Measurements from ENCODE around the gene BCAS3. TPM values are rescaled to one million over a fixed set of nuclear protein-coding genes. Genes with fewer than 3 reads are reported as not detected.
A peak's percentile ranks its signal among the peaks of the same experiment; 100 is the strongest.

The BCAS3 gene
- total RNA-seq, 2 experiments from 2014 or later, result 13.7 to 25.8 TPM

GRCh38 chr17:61399131-61400065, 721.7 kb downstream of the BCAS3 start, which contains the start of gene TBX2:
TSS of gene TBX2 (plus strand) at chr17:61399843. CDS start at chr17:61400177, 334 bp downstream.
- H3K9me3 Mint-ChIP-seq (ENCODE audit: low read depth), result no peaks in the 10 kb centered on the region
- CTCF ChIA-PET, result interaction anchor here (1.0 to 2.9 kb wide), 6 partner anchors 8 to 427 kb away, joined by 3 to 10 read pairs (median 4); no protein-coding TSS in a partner anchor
- no peaks in the 10 kb centered on the region for H3K36me3 Mint-ChIP-seq
- H3K4me3 Mint-ChIP-seq, result peak within 1 kb of the TSS; percentile 62
- no peak for DNase-seq
- peaks cover 75% of the 10 kb centered on the region for H3K27me3 Mint-ChIP-seq
- peaks cover 30% of the 10 kb centered on the region for H3K4me1 Mint-ChIP-seq
- ATAC-seq, result no peak
- peak within 1 kb of the TSS; percentile 68 for H3K27ac Mint-ChIP-seq

- ATAC-seq (no peak), DNase-seq (no peak)
- Mint-ChIP-seq H3K36me3 (no peaks in the 10 kb centered on the region), H3K27me3 (peaks cover 71% of the 10 kb centered on the region), H3K27ac (no peak overlapping the region), H3K9me3 (ENCODE audit: low read depth) (no peaks in the 10 kb centered on the region), H3K4me1 (peaks cover 30% of the 10 kb centered on the region), H3K4me3 (peak overlapping the region; percentile 42)
- CTCF ChIA-PET, result interaction anchor here (1.0 to 1.8 kb wide), 3 partner anchors 9 to 428 kb away, joined by 4 to 7 read pairs (median 4); no protein-coding TSS in a partner anchor
Observed at GRCh38 chr17:61400066-61400716, 722.5 kb downstream of the BCAS3 start.

- H3K4me1 Mint-ChIP-seq, result peaks cover 30% of the 10 kb centered on the region
- CTCF ChIA-PET, result interaction anchor here (1.0 to 1.8 kb wide), 2 partner anchors 9 to 11 kb away, joined by 4 to 7 read pairs; no protein-coding TSS in a partner anchor
- peaks cover 66% of the 10 kb centered on the region for H3K27me3 Mint-ChIP-seq
- no peaks in the 10 kb centered on the region for H3K36me3 Mint-ChIP-seq
- no peaks in the 10 kb centered on the region for H3K9me3 Mint-ChIP-seq (ENCODE audit: low read depth)
- peak overlapping the region; percentile 40 for H3K27ac Mint-ChIP-seq
- ATAC-seq (no peak), DNase-seq (no peak)
- peak overlapping the region; percentile 42 for H3K4me3 Mint-ChIP-seq
Observed at GRCh38 chr17:61400717-61401388, 723.2 kb downstream of the BCAS3 start.

DNA sequence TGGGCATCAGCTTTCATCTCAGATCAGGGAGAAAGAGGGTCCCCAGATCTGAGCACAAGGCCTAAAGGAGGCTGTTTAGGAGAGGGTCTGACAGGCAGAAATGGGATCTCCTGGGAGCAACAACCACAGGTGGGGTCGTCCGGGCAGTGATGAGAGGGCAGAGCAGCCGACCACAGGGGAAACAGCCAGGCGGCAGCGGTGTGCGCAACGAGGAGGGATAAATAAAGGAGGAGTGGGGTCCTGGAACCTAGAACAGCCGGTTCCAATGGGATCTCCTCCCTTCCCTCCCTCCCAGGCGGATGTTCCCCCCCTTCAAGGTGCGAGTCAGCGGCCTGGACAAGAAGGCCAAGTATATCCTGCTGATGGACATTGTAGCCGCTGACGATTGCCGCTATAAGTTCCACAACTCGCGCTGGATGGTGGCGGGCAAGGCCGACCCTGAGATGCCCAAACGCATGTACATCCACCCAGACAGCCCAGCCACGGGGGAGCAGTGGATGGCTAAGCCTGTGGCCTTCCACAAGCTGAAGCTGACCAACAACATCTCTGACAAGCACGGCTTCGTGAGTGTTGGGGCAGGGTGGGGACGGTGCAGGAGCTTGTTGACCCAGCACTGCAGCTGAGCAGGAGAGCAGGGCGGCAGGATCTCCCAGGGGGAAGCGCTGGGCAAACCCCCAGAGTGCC, 723.9 kb downstream of the BCAS3 start:
- H3K4me3 Mint-ChIP-seq, result peak overlapping the region; percentile 42
- H3K27ac Mint-ChIP-seq, result no peak overlapping the region
- no peak for ATAC-seq
- CTCF ChIA-PET, result interaction anchor here (1.0 to 1.8 kb wide), 2 partner anchors 8 to 13 kb away, joined by 3 to 7 read pairs; no protein-coding TSS in a partner anchor
- H3K9me3 Mint-ChIP-seq (ENCODE audit: low read depth), result no peaks in the 10 kb centered on the region
- H3K36me3 Mint-ChIP-seq, result no peaks in the 10 kb centered on the region
- peaks cover 30% of the 10 kb centered on the region for H3K4me1 Mint-ChIP-seq
- H3K27me3 Mint-ChIP-seq, result peaks cover 70% of the 10 kb centered on the region
- no peak for DNase-seq

GRCh38 chr17:61402073-61402541, 724.5 kb downstream of the BCAS3 start:
- no peaks in the 10 kb centered on the region for H3K36me3 Mint-ChIP-seq
- no peak overlapping the region for H3K27ac Mint-ChIP-seq
- peak overlapping the region; percentile 57 for H3K4me3 Mint-ChIP-seq
- peaks cover 30% of the 10 kb centered on the region for H3K4me1 Mint-ChIP-seq
- no peak for DNase-seq
- H3K9me3 Mint-ChIP-seq (ENCODE audit: low read depth), result no peaks in the 10 kb centered on the region
- CTCF ChIA-PET, result interaction anchor here (0.9 to 1.0 kb wide), 2 partner anchors 10 to 13 kb away, joined by 3 read pairs; no protein-coding TSS in a partner anchor
- H3K27me3 Mint-ChIP-seq, result peaks cover 73% of the 10 kb centered on the region
- no peak for ATAC-seq

DNA sequence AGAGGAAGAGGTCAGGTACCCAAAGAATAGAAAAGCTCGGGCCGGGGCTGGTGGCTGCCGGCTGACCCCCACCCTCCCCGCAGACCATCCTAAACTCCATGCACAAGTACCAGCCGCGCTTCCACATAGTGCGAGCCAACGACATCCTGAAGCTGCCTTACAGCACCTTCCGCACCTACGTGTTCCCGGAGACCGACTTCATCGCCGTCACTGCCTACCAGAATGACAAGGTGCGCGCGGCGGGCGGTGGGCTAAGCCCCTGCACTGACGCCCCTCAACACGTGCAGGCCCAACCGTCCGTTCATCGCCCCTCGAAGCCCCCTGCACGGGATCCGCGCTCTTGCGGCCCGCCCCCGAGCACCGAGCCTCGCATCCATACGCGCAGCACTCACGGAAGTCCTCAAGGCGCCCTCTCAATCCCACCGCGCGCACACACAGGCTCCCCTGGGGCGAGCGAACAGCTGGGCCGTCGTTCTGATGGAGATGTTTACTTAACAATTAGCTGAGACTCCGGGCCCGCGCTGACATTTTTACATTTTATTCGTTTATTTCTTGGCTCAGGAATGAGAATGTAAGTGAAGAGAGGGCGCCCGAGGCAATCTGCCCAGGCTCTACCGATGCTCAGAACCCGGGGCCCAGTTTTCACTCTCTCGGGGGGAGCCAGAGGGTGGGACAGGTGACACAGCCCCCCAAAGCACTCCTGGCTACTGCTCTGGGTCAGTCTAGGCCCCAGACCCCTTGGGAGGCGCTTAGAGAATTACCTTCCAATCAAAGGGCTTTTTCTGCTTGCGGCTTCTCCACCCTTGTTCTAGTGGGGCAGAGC, 725.5 kb downstream of the BCAS3 start:
- H3K4me1 Mint-ChIP-seq, result peaks cover 27% of the 10 kb centered on the region
- no peaks in the 10 kb centered on the region for H3K36me3 Mint-ChIP-seq
- H3K27me3 Mint-ChIP-seq, result peaks cover 75% of the 10 kb centered on the region
- no peaks in the 10 kb centered on the region for H3K9me3 Mint-ChIP-seq (ENCODE audit: low read depth)
- H3K4me3 Mint-ChIP-seq, result peak overlapping the region; percentile 57
- H3K27ac Mint-ChIP-seq, result peak overlapping the region; percentile 43
- ATAC-seq (peak; percentile 34), DNase-seq (no peak)
- CTCF ChIA-PET, result interaction anchor here (0.9 kb wide), 1 partner anchor 9 kb away, joined by 3 read pairs; no protein-coding TSS in a partner anchor

DNA sequence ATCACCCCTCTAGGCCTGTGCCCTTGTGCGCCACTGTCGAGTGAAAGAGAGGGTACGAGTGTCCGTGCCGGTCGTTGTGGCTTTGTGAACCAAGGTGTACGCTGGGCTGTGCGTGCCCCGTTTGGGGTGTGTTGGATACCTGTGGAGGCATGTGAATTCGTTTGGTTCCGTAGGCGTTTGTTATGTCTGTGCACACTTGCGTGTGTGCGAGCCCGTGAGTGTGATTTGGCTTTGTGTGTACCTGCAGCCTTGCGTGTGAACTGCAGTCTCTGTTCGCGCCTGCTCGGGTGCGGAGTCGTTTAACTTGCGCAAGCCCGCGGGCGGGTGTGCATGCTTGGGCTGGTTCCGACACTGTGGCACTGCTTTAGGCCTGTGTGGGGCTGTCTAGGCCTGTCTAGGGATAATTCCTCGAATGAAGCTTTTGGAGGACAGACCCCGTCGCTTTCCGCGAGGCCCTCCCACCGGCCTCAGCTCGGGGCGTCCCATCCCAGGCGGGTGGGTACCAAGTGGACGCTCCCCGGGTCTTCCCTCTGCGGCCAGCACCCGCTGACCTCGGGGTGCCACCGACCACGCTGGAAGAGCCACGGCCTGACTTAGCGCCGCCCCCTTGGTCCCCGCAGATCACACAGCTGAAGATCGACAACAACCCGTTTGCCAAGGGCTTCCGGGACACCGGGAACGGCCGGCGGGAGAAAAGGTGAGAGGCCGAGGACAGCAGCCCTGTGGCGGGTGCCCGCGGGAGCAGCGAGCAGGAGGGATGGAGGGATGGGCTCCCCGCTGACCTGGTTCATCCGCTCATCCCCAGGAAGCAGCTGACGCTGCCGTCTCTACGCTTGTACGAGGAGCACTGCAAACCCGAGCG, 726.4 kb downstream of the BCAS3 start:
- Mint-ChIP-seq H3K4me3 (peak overlapping the region; percentile 24), H3K27me3 (peaks cover 75% of the 10 kb centered on the region), H3K27ac (peak overlapping the region; percentile 43), H3K4me1 (peaks cover 25% of the 10 kb centered on the region), H3K9me3 (ENCODE audit: low read depth) (no peaks in the 10 kb centered on the region), H3K36me3 (no peaks in the 10 kb centered on the region)
- no peak for ATAC-seq
- DNase-seq, result no peak
- CTCF ChIA-PET, result no interaction called here

- peaks cover 25% of the 10 kb centered on the region for H3K4me1 Mint-ChIP-seq
- peaks cover 76% of the 10 kb centered on the region for H3K27me3 Mint-ChIP-seq
- no peak overlapping the region for H3K27ac Mint-ChIP-seq
- CTCF ChIA-PET, result interaction anchor here (1.6 kb wide), 1 partner anchor 433 kb away, joined by 4 read pairs; no protein-coding TSS in a partner anchor
- no peaks in the 10 kb centered on the region for H3K9me3 Mint-ChIP-seq (ENCODE audit: low read depth)
- ATAC-seq, result no peak
- no peak for DNase-seq
- no peak overlapping the region for H3K4me3 Mint-ChIP-seq
- H3K36me3 Mint-ChIP-seq, result no peaks in the 10 kb centered on the region
Observed at GRCh38 chr17:61404663-61404912, 726.9 kb downstream of the BCAS3 start.

GRCh38 chr17:61404913-61405685, 727.4 kb downstream of the BCAS3 start:
- CTCF ChIA-PET, result interaction anchor here (1.6 kb wide), 1 partner anchor 434 kb away, joined by 4 read pairs; no protein-coding TSS in a partner anchor
- Mint-ChIP-seq H3K4me3 (no peak overlapping the region), H3K27ac (no peak overlapping the region), H3K4me1 (peaks cover 29% of the 10 kb centered on the region), H3K27me3 (peaks cover 79% of the 10 kb centered on the region), H3K9me3 (ENCODE audit: low read depth) (no peaks in the 10 kb centered on the region), H3K36me3 (no peaks in the 10 kb centered on the region)
- ATAC-seq (no peak), DNase-seq (no peak)

GRCh38 chr17:61405686-61406536, 728.3 kb downstream of the BCAS3 start:
- no peaks in the 10 kb centered on the region for H3K36me3 Mint-ChIP-seq
- ATAC-seq, result no peak
- no peaks in the 10 kb centered on the region for H3K9me3 Mint-ChIP-seq (ENCODE audit: low read depth)
- DNase-seq, result no peak
- CTCF ChIA-PET, result interaction anchor here (1.6 kb wide), 1 partner anchor 434 kb away, joined by 4 read pairs; no protein-coding TSS in a partner anchor
- H3K27me3 Mint-ChIP-seq, result peaks cover 81% of the 10 kb centered on the region
- H3K27ac Mint-ChIP-seq, result no peak overlapping the region
- no peak overlapping the region for H3K4me3 Mint-ChIP-seq
- H3K4me1 Mint-ChIP-seq, result peaks cover 32% of the 10 kb centered on the region

All from activated CD8-positive, alpha-beta memory T cell treated with anti-CD3 and anti-CD28 coated beads, Interleukin-2, amount 10 ng/mL, durations not matched to agents 7 days and 5 days (primary cell).